ENCODE measurements around the gene SMOC2. TPM values are rescaled to one million over a fixed set of nuclear protein-coding genes. Genes with fewer than 3 reads are reported as not detected.

Gene SMOC2
- total RNA-seq, 4 donors from 2014 or later, result 45.8 to 382 (median 160) TPM

- TF ChIP-seq POLR2A (IDR thresholded peaks at IDR 0.05) (no peak), EP300 (IDR thresholded peaks at IDR 0.05) (no peak)
- H3K4me3 ChIP-seq, result no peak overlapping the region
- peaks cover 0 to 61% of the 10 kb centered on the region in 2 donors for H3K36me3 ChIP-seq
- no peak overlapping the region for H3K27ac ChIP-seq
- peaks cover 0 to 6% (median 0%) of the 10 kb centered on the region in 3 donors for H3K9me3 ChIP-seq
- no peaks in the 10 kb centered on the region for H3K4me1 ChIP-seq
- no peaks in the 10 kb centered on the region for H3K27me3 ChIP-seq
- ATAC-seq, result no peak
- WGBS, 2 donors (ENCODE audit: low coverage in 1 of 2), result 93 to 100% methylated on average over 1 to 2 of the region's 11 CpGs
Observed at GRCh38 chr6:168599769-168600330, 158.9 kb downstream of the SMOC2 start.

- no peak for ATAC-seq
- no peaks in the 10 kb centered on the region for H3K4me1 ChIP-seq
- no peak overlapping the region for H3K4me3 ChIP-seq
- no peaks in the 10 kb centered on the region for H3K27me3 ChIP-seq
- H3K36me3 ChIP-seq, result peaks cover 0 to 59% of the 10 kb centered on the region in 2 donors
- TF ChIP-seq POLR2AphosphoS5 (IDR thresholded peaks at IDR 0.05) (no peak), EP300 (IDR thresholded peaks at IDR 0.05) (no peak), POLR2A (IDR thresholded peaks at IDR 0.05) (no peak)
- TF ChIP-seq, protein P1, sequence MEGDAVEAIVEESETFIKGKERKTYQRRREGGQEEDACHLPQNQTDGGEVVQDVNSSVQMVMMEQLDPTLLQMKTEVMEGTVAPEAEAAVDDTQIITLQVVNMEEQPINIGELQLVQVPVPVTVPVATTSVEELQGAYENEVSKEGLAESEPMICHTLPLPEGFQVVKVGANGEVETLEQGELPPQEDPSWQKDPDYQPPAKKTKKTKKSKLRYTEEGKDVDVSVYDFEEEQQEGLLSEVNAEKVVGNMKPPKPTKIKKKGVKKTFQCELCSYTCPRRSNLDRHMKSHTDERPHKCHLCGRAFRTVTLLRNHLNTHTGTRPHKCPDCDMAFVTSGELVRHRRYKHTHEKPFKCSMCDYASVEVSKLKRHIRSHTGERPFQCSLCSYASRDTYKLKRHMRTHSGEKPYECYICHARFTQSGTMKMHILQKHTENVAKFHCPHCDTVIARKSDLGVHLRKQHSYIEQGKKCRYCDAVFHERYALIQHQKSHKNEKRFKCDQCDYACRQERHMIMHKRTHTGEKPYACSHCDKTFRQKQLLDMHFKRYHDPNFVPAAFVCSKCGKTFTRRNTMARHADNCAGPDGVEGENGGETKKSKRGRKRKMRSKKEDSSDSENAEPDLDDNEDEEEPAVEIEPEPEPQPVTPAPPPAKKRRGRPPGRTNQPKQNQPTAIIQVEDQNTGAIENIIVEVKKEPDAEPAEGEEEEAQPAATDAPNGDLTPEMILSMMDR (IDR thresholded peaks at IDR 0.05), result no peak
- H3K9me3 ChIP-seq, result peaks cover 0 to 6% (median 0%) of the 10 kb centered on the region in 3 donors
- WGBS, 2 donors (ENCODE audit: low coverage in 1 of 2), result 89 to 96% methylated on average over 10 to 11 of the region's 11 CpGs
- H3K27ac ChIP-seq, result no peak overlapping the region
Observed at GRCh38 chr6:168600381-168600780, 159.4 kb downstream of the SMOC2 start.

DNA sequence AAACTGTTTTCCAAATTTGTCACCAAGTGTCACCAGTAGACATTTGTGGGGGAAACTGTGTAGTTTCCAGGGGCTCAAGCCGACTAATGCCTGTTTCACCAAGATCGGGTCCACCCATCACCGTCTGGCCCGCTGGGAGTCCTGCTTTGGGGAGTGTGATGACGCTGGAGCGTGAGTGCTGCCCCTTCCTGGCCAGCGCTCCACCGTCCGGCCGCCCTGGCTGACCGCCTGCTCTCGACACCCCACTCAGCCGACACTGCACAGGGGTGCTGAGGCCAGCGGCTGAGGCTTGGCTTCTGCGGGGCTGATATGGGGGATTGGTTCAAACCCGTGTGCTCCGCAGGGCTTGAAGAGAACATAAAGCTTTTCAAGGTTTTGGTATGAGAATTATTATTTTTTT lies 160.1 kb downstream of the SMOC2 start:
- no peaks in the 10 kb centered on the region for H3K4me1 ChIP-seq
- no peak for TF ChIP-seq EP300 (IDR thresholded peaks at IDR 0.05)
- TF ChIP-seq POLR2AphosphoS5 (IDR thresholded peaks at IDR 0.05), result no peak
- TF ChIP-seq POLR2A (IDR thresholded peaks at IDR 0.05), result no peak
- no peak overlapping the region for H3K27ac ChIP-seq
- H3K4me3 ChIP-seq, result no peak overlapping the region
- peaks cover 0 to 58% of the 10 kb centered on the region in 2 donors for H3K36me3 ChIP-seq
- no peak for ATAC-seq
- peaks cover 0 to 6% (median 0%) of the 10 kb centered on the region in 3 donors for H3K9me3 ChIP-seq
- WGBS, 2 donors (ENCODE audit: low coverage in 1 of 2), result 86 to 98% methylated on average over 1 to 8 of the region's 17 CpGs
- H3K27me3 ChIP-seq, result no peaks in the 10 kb centered on the region

- peaks cover 0 to 55% of the 10 kb centered on the region in 2 donors for H3K36me3 ChIP-seq
- WGBS, 2 donors (ENCODE audit: low coverage in 1 of 2), result 73 to 88% methylated on average over 7 to 9 of the region's 10 CpGs
- peaks cover 0 to 6% (median 0%) of the 10 kb centered on the region in 3 donors for H3K9me3 ChIP-seq
- TF ChIP-seq POLR2AphosphoS5 (IDR thresholded peaks at IDR 0.05) (no peak), EP300 (IDR thresholded peaks at IDR 0.05) (no peak), POLR2A (IDR thresholded peaks at IDR 0.05) (no peak)
- TF ChIP-seq, protein P1 (IDR thresholded peaks at IDR 0.05), result no peak
- H3K4me1 ChIP-seq, result no peaks in the 10 kb centered on the region
- H3K27me3 ChIP-seq, result no peaks in the 10 kb centered on the region
- no peak overlapping the region for H3K27ac ChIP-seq
- no peak for ATAC-seq
- no peak overlapping the region for H3K4me3 ChIP-seq
Observed at GRCh38 chr6:168601546-168601945, 160.6 kb downstream of the SMOC2 start.

DNA sequence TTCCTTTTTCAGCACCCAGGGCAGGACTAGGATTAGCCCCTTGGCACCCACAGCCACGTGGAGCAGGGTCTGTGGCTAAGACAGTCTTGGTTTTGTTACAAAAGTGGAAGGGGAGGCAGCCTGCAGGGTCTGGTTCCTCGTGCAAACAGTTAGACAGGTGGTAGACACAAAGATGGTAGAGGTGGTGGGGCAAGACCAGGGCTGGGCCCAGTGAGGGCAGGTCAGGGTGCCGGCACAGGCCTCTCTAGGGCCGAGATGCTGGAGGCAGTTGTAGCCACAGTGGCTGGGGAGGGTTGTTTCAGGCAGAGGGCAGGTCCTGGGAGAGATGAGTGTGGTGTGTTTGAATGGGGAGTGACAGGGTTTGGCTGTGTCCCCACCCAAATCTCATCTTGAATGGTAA lies 161.6 kb downstream of the SMOC2 start:
- TF ChIP-seq, protein P1 (IDR thresholded peaks at IDR 0.05), result no peak
- ATAC-seq, result no peak
- H3K4me3 ChIP-seq, result no peak overlapping the region
- no peak overlapping the region for H3K27ac ChIP-seq
- 87% methylated on average over 3 of the region's 4 CpGs; no CpG with 5 or more reads in 1 of the 2 donors for WGBS, 2 donors (ENCODE audit: low coverage in 1 of 2)
- no peaks in the 10 kb centered on the region for H3K27me3 ChIP-seq
- no peaks in the 10 kb centered on the region for H3K4me1 ChIP-seq
- peaks cover 0 to 50% of the 10 kb centered on the region in 2 donors for H3K36me3 ChIP-seq
- peaks cover 0 to 6% (median 0%) of the 10 kb centered on the region in 3 donors for H3K9me3 ChIP-seq

- Histone ChIP-seq H3K27me3 (no peaks in the 10 kb centered on the region), H3K4me3 (no peak overlapping the region), H3K27ac (no peak overlapping the region), H3K36me3 (peaks cover 0 to 49% of the 10 kb centered on the region in 2 donors), H3K4me1 (no peaks in the 10 kb centered on the region), H3K9me3 (peaks cover 0 to 6% (median 0%) of the 10 kb centered on the region in 3 donors)
- WGBS, 2 donors (ENCODE audit: low coverage in 1 of 2), result 89 to 90% methylated on average over 1 to 3 of the region's 4 CpGs
- ATAC-seq, result no peak
- TF ChIP-seq EP300 (IDR thresholded peaks at IDR 0.05) (no peak), POLR2A (IDR thresholded peaks at IDR 0.05) (no peak), POLR2AphosphoS5 (IDR thresholded peaks at IDR 0.05) (no peak)
- TF ChIP-seq, protein P1 (IDR thresholded peaks at IDR 0.05), result no peak
Observed at GRCh38 chr6:168603234-168603633, 162.2 kb downstream of the SMOC2 start.
